H4 (cell line): Measurements from ENCODE around the gene RNF20. TPM values are rescaled to one million over a fixed set of nuclear protein-coding genes. Genes with fewer than 3 reads are reported as not detected.
"Not testable (repeated sequence)": the region's sequence is repeated elsewhere in the genome, so short reads cannot be mapped to it uniquely, and the experiment has no call there.

Experiments
- DNase-seq: peaks from one replicate; pipeline ENCODE4 v3.0.0-alpha.2; 2015; ENCODE audit warnings: low spot score
- total RNA-seq: library from RNA; depleted of rRNA; stranded (reverse); fragments of >200 nt; shearing (Covaris generic); gene quantifications from 2 replicates; pipeline ENCODE4 v1.2.3, GENCODE V29; 2014; rRNA removed

RNF20 gene
- 22.1 and 27.5 TPM in 2 replicates for total RNA-seq

- DNase-seq, result peak; percentile 98
Observed at GRCh38 chr9:101533334-101534204, at the start of gene RNF20. RNF20 (plus strand) TSS chr9:101533853; CDS start chr9:101535424, 1,571 bp downstream.

- DNase-seq, result no peak
Observed at GRCh38 chr9:101484046-101484445, 49.6 kb upstream of the RNF20 start.

GRCh38 chr9:101485924-101486692 lies 47.5 kb upstream of the RNF20 start:
- DNase-seq, result no peak

GRCh38 chr9:101486693-101487442 lies 46.8 kb upstream of the RNF20 start:
- DNase-seq, result peak; percentile 10

GRCh38 chr9:101487443-101487840 lies 46.2 kb upstream of the RNF20 start:
- DNase-seq, result no peak

- DNase-seq, result peak; percentile 49
Observed at GRCh38 chr9:101495810-101496209, 37.8 kb upstream of the RNF20 start.

GRCh38 chr9:101498323-101498722 lies 35.3 kb upstream of the RNF20 start:
- no peak for DNase-seq

GRCh38 chr9:101504188-101504587 lies 29.5 kb upstream of the RNF20 start:
- DNase-seq, result no peak

- DNase-seq, result no peak
Observed at GRCh38 chr9:101508211-101508610, 25.4 kb upstream of the RNF20 start.

- DNase-seq, result no peak
Observed at GRCh38 chr9:101509572-101509971, 24.1 kb upstream of the RNF20 start.

GRCh38 chr9:101510459-101510858 lies 23.2 kb upstream of the RNF20 start:
- no peak for DNase-seq

- no peak for DNase-seq
Observed at GRCh38 chr9:101511009-101511408, 22.6 kb upstream of the RNF20 start.

- no peak for DNase-seq
Observed at GRCh38 chr9:101512116-101512515, 21.5 kb upstream of the RNF20 start.

- no peak for DNase-seq
Observed at GRCh38 chr9:101513351-101513750, 20.3 kb upstream of the RNF20 start.

GRCh38 chr9:101514071-101514470 lies 19.6 kb upstream of the RNF20 start:
- DNase-seq, result no peak

GRCh38 chr9:101516655-101517054 lies 17.0 kb upstream of the RNF20 start:
- no peak for DNase-seq

- not testable (repeated sequence) for DNase-seq
Observed at GRCh38 chr9:101518489-101518888, 15.2 kb upstream of the RNF20 start.

GRCh38 chr9:101524371-101524770 lies 9.3 kb upstream of the RNF20 start:
- no peak for DNase-seq

GRCh38 chr9:101527066-101527465 lies 6.6 kb upstream of the RNF20 start:
- no peak for DNase-seq

- no peak for DNase-seq
Observed at GRCh38 chr9:101528015-101528414, 5.6 kb upstream of the RNF20 start.

GRCh38 chr9:101530076-101530711 lies 3.5 kb upstream of the RNF20 start:
- peak; percentile 62 for DNase-seq

- no peak for DNase-seq
Observed at GRCh38 chr9:101536351-101536750, 2.7 kb downstream of the RNF20 start.
